ENCODE data around the gene LRAT. TPM values are rescaled to one million over a fixed set of nuclear protein-coding genes. Genes with fewer than 3 reads are reported as not detected.

The LRAT gene
- polyA plus RNA-seq, 1 donor from 2014 or later = 0.19 TPM

GRCh38 chr4:154744341-154744926 lies 634 bp downstream of the LRAT start:
- H3K9me3 ChIP-seq (ENCODE audit: low read length) = no peaks in the 10 kb centered on the region
- H4K20me1 ChIP-seq (ENCODE audit: insufficient read depth) = no peaks in the 10 kb centered on the region
- no peak overlapping the region for H2AFZ ChIP-seq (ENCODE audit: low read depth, low read length)
- no peaks in the 10 kb centered on the region for H3K9me2 ChIP-seq (ENCODE audit: insufficient read depth, low read length)
- H3K27me3 ChIP-seq (ENCODE audit: insufficient read depth, low read depth, low read length) = peaks cover 65% of the 10 kb centered on the region
- H3K4me3 ChIP-seq (ENCODE audit: low read length) = peak overlapping the region; percentile 79
- no peaks in the 10 kb centered on the region for H3F3A ChIP-seq (ENCODE audit: insufficient read depth, low read length, poor library complexity, severe bottlenecking)
- H3K79me2 ChIP-seq (replicated peaks; ENCODE audit: insufficient read depth, low read length) = no peaks in the 10 kb centered on the region
- H3K4me2 ChIP-seq (ENCODE audit: low read length) = no peak overlapping the region
- H3K36me3 ChIP-seq (ENCODE audit: insufficient read depth, low read length) = no peaks in the 10 kb centered on the region
- no peak overlapping the region for H3K27ac ChIP-seq (ENCODE audit: low read length)
- H3K9ac ChIP-seq (ENCODE audit: low read length) = no peak overlapping the region
- TF ChIP-seq EP300 (conservative IDR thresholded peaks at IDR 0.05; ENCODE audit: poor library complexity, severe bottlenecking) = no peak

GRCh38 chr4:154757713-154758112 lies 13.9 kb downstream of the LRAT start:
- no peak overlapping the region for H2AFZ ChIP-seq (ENCODE audit: low read depth, low read length)

More at GRCh38 chr4:154757713-154758112, 13.9 kb downstream of the LRAT start:
- no peak overlapping the region for H3K4me3 ChIP-seq (ENCODE audit: low read length)
- H3K79me2 ChIP-seq (replicated peaks; ENCODE audit: insufficient read depth, low read length) = no peaks in the 10 kb centered on the region
- H3K9ac ChIP-seq (ENCODE audit: low read length) = no peak overlapping the region
- H3K27me3 ChIP-seq (ENCODE audit: insufficient read depth, low read depth, low read length) = no peaks in the 10 kb centered on the region
- H3K27ac ChIP-seq (ENCODE audit: low read length) = no peak overlapping the region
- TF ChIP-seq CTCF (IDR thresholded peaks at IDR 0.05; ENCODE audit: poor library complexity, severe bottlenecking) = no peak
- TF ChIP-seq SMC3 (conservative IDR thresholded peaks at IDR 0.05; ENCODE audit: poor library complexity) = no peak
- TF ChIP-seq RAD21 (conservative IDR thresholded peaks at IDR 0.05) = no peak
- no peak for TF ChIP-seq POLR2AphosphoS5 (IDR thresholded peaks at IDR 0.05)
- no peak for TF ChIP-seq EP300 (conservative IDR thresholded peaks at IDR 0.05; ENCODE audit: poor library complexity, severe bottlenecking)
- TF ChIP-seq REST (IDR thresholded peaks at IDR 0.05; ENCODE audit: borderline replicate concordance) = no peak
- no peak for TF ChIP-seq EZH2 (IDR thresholded peaks at IDR 0.05; ENCODE audit: borderline replicate concordance, insufficient read depth, low read length, poor library complexity, severe bottlenecking)
- no peak for TF ChIP-seq TAF1 (IDR thresholded peaks at IDR 0.05; ENCODE audit: low read depth)
- TF ChIP-seq MXI1 (conservative IDR thresholded peaks at IDR 0.05; ENCODE audit: poor library complexity, severe bottlenecking) = no peak
- no peaks in the 10 kb centered on the region for H3K36me3 ChIP-seq (ENCODE audit: insufficient read depth, low read length)
- no peak overlapping the region for H3K4me2 ChIP-seq (ENCODE audit: low read length)
- H4K20me1 ChIP-seq (ENCODE audit: insufficient read depth) = no peaks in the 10 kb centered on the region
- H3F3A ChIP-seq (ENCODE audit: insufficient read depth, low read length, poor library complexity, severe bottlenecking) = no peaks in the 10 kb centered on the region
- no peaks in the 10 kb centered on the region for H3K9me3 ChIP-seq (ENCODE audit: low read length)
- H3K9me2 ChIP-seq (ENCODE audit: insufficient read depth, low read length) = no peaks in the 10 kb centered on the region

All from neural cell (in vitro differentiated cells).